NT2/D1 (cell line): ENCODE data around the gene NUDT4.
"Not testable (repeated sequence)": the region's sequence is repeated elsewhere in the genome, so short reads cannot be mapped to it uniquely, and the experiment has no call there.

Source experiments
- DNase-seq: peaks from one replicate; pipeline ENCODE4 v3.0.0-alpha.2; 2011; ENCODE audit warnings: low read depth, low spot score
- H3K27me3 ChIP-seq: 2 replicates; pipeline ENCODE4 v1.6.0; 2011; ENCODE audit warnings: mild to moderate bottlenecking; ENCODE audit not compliant: insufficient read length, insufficient read depth
- H3K36me3 ChIP-seq: 2 replicates; pipeline ENCODE4 v1.6.1; 2011; ENCODE audit warnings: mild to moderate bottlenecking, low read length, mixed read lengths; ENCODE audit not compliant: insufficient read depth, insufficient read length
- H3K4me1 ChIP-seq: 2 replicates; pipeline ENCODE4 v1.5.1; 2011; ENCODE audit not compliant: insufficient read depth, insufficient read length
- H3K4me3 ChIP-seq: 2 replicates; pipeline ENCODE4 v1.5.1; 2011; ENCODE audit warnings: low read depth; ENCODE audit not compliant: insufficient read length
- H3K9ac ChIP-seq: 2 replicates; pipeline ENCODE4 v1.6.0; 2011; ENCODE audit warnings: low read depth; ENCODE audit not compliant: insufficient read length
- H3K9me3 ChIP-seq: 2 replicates; pipeline ENCODE4 v1.5.1; 2011; ENCODE audit warnings: mild to moderate bottlenecking, low read length; ENCODE audit not compliant: insufficient read depth
- SUZ12 ChIP-seq: IDR thresholded peaks from 2 replicates; pipeline ENCODE4 v1.6.1; 2011; ENCODE audit not compliant: insufficient read length, insufficient read depth; ENCODE audit errors: extremely low read depth
- YY1 ChIP-seq: IDR thresholded peaks from 2 replicates; pipeline ENCODE4 v1.6.1; 2011; ENCODE audit not compliant: insufficient read length, insufficient read depth
- ZNF274 ChIP-seq: IDR thresholded peaks from 2 replicates; pipeline ENCODE4 v1.6.1; 2011; ENCODE audit warnings: mild to moderate bottlenecking, low read depth, low read length

Gene NUDT4

DNA sequence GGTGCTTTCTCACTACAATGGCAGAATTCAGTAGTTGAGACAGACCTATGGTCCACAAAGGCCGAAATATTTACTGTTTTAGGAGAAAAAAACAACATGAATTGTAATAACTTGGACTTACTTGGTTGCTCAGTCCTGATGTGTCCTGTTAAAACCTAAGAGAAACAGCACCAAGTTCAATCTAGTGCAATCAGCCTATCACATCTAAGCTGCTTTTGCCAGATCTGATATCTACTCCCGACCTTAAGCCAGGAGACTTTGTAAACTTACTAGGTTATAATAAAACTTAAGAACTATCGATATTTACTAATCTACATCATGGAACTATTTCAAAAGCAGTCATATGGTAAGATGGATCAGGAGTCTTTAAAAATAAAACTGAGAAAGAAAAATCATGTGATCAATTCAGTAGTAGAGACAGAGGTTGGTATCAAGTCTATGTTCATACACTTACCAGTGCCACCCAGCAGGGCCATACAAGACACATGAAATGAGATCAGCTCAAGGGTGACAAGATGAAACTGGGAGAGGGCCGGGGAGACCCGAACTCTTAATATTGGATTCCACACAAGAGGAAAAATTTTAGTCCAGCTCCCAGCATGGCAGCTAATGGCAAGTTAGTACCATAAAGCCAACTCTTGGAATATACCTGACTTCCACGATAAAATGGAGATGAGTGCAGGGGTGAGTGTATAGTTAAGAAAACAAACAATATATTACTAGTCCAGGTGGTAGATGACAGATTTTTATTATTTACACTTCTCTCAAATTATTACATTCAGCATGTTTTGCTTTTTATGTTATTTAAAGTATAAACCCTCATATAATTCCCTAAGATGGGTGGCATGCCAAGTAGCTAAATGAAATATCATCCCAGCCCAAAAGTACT lies 27.5 kb downstream of the NUDT4 start:
- no peak overlapping the region for H3K9ac ChIP-seq
- no peaks in the 10 kb centered on the region for H3K4me1 ChIP-seq
- H3K36me3 ChIP-seq, result peaks cover 33% of the 10 kb centered on the region
- H3K27me3 ChIP-seq, result no peaks in the 10 kb centered on the region
- DNase-seq, result no peak
- no peak overlapping the region for H3K4me3 ChIP-seq
- TF ChIP-seq ZNF274 (no peak), SUZ12 (no peak), YY1 (no peak)
- H3K9me3 ChIP-seq, result no peaks in the 10 kb centered on the region

GRCh38 chr12:93407054-93407962 lies 29.6 kb downstream of the NUDT4 start:
- Histone ChIP-seq H3K4me3 (no peak overlapping the region), H3K9me3 (no peaks in the 10 kb centered on the region), H3K4me1 (no peaks in the 10 kb centered on the region), H3K27me3 (no peaks in the 10 kb centered on the region), H3K36me3 (peaks cover 43% of the 10 kb centered on the region), H3K9ac (no peak overlapping the region)
- TF ChIP-seq YY1, result no peak
- DNase-seq, result no peak

DNA sequence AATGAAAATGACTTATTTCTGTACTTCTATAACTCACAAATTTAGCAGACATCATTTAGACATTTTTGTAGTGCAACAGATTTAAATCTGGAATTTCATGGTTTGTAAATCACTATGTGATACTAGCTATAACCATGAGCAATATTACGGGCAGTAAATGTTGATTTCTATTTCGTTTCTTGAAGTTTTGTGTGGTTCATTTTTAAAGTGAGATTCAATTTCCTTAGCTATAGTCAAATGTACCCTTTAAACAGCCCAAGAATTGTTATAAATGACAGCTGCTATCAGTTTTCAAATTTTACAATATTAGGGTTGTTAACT lies 30.2 kb downstream of the NUDT4 start:
- no peaks in the 10 kb centered on the region for H3K4me1 ChIP-seq
- no peak overlapping the region for H3K9ac ChIP-seq
- no peak overlapping the region for H3K4me3 ChIP-seq
- no peak for DNase-seq
- H3K36me3 ChIP-seq, result peaks cover 39% of the 10 kb centered on the region
- no peaks in the 10 kb centered on the region for H3K27me3 ChIP-seq
- no peak for TF ChIP-seq ZNF274
- TF ChIP-seq SUZ12, result no peak
- TF ChIP-seq YY1, result no peak
- no peaks in the 10 kb centered on the region for H3K9me3 ChIP-seq

DNA sequence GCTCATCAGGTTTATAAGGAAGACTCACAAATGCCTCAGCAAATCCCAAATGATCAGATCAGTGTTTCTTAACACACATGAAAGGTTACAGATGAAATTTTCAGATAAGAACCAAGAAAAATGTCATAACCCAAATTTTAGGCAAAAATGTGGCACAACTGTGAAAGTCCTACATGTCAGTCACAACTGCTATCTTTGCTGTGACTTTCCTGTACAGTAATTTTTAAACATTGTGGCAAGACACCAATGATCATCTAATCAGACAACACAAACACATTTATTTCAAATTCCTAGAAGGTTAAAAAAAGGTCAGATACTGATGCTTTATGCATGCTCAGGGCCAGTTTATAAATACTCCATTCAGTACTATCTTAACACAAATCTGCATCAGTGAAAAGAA lies 31.1 kb downstream of the NUDT4 start:
- Histone ChIP-seq H3K4me3 (no peak overlapping the region), H3K36me3 (peaks cover 39% of the 10 kb centered on the region), H3K9me3 (no peaks in the 10 kb centered on the region), H3K9ac (no peak overlapping the region), H3K4me1 (no peaks in the 10 kb centered on the region), H3K27me3 (no peaks in the 10 kb centered on the region)
- DNase-seq, result no peak
- no peak for TF ChIP-seq YY1
- no peak for TF ChIP-seq ZNF274
- no peak for TF ChIP-seq SUZ12

DNA sequence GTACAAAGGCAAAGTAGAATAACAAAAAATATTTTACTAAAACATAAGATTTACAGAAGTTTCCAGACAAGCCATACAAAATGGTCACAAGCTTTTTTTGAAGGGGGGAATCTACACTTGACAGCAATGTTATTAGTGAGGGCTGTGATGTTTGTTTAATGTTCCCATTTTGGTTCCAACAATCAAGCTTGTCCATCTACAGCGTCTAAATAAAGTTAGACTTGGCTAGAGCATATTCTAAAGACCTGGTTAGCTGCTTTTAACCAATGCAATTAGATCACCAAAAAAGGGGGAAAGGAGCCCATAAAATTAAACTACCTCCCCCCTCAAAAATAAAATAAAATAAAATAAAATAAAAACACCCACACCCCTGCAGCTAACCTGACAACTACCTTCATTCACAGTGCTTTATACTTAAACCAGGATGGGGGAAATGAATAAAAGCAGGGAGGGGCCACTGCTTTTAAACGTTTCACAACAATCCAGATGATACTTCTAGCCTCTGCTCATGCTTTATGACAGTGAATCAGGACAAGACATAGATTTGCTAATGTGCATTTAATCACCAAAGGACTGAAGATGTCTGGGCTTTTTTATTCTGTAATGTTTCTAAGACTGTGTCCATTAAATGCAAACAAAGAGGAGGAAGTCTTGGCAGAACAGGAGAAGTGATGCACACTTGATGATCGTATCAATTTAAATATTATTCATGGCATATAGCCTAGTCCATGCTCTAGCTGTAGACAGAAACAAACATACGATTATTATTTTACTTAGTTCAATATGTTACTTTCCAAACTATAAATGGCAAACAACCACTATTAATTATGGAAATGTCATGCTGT lies 31.8 kb downstream of the NUDT4 start:
- not testable (repeated sequence) for H3K4me3 ChIP-seq, H3K27me3 ChIP-seq, DNase-seq, H3K4me1 ChIP-seq, H3K9ac ChIP-seq, H3K9me3 ChIP-seq
- peaks cover 45% of the 10 kb centered on the region for H3K36me3 ChIP-seq

- not testable (repeated sequence) for H3K4me3 ChIP-seq
- H3K36me3 ChIP-seq, result peaks cover 47% of the 10 kb centered on the region
Observed at GRCh38 chr12:93411060-93411459, 33.3 kb downstream of the NUDT4 start.

DNA sequence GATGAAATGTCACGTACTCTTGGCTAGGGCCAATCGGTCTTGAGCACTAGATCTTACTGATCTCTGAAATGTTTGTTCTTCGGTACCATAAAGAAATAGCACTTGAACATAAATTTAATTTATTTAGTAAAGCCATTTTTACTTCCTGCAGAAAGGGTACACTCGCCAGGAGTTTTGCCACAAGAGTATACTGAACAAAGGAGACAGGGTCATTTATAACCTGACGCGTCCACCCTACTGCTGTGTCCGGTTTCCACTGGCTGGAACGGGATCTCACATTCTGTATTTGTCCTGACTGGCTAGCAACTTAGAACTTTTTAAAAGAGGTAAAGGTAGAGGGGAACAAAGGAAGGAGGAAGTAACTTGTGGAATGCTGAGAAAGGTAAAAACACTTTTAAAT lies 34.7 kb downstream of the NUDT4 start:
- H3K4me1 ChIP-seq, DNase-seq, H3K27me3 ChIP-seq, H3K9me3 ChIP-seq, H3K9ac ChIP-seq, H3K4me3 ChIP-seq: not testable (repeated sequence)
- peaks cover 38% of the 10 kb centered on the region for H3K36me3 ChIP-seq

More at GRCh38 chr12:93411060-93411459, 33.3 kb downstream of the NUDT4 start:
- not testable (repeated sequence) for DNase-seq, H3K9me3 ChIP-seq, H3K27me3 ChIP-seq, H3K9ac ChIP-seq, H3K4me1 ChIP-seq
